ENCODE data around the gene GRIN2B.

Gene GRIN2B

DNA sequence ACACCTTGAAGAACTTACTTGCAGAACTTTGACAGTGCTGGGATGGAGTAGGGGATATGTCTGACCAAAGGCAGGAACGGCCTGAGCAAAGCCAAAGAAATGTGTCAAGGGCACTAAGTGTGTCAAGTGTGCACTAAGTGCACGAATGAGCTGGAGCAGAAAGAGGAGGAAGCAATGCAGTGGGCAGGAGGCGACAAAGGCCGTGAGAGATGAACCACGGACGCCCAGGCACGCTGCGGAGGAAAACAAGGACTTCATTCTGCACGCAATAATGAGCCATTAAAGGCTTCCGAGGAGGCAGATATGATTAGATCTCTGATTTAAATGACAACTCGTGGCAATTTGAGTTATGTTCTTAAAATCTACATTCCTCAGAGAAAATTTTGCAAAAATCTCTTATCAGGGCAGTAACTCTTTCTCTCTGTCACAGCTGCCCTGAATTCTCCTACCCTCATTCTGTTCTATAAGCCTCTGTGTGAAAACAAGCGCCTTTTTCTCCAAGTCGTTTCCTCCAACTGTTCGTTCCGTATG, 25.3 kb downstream of the GRIN2B start:
- no peak for FAIRE-seq

DNA sequence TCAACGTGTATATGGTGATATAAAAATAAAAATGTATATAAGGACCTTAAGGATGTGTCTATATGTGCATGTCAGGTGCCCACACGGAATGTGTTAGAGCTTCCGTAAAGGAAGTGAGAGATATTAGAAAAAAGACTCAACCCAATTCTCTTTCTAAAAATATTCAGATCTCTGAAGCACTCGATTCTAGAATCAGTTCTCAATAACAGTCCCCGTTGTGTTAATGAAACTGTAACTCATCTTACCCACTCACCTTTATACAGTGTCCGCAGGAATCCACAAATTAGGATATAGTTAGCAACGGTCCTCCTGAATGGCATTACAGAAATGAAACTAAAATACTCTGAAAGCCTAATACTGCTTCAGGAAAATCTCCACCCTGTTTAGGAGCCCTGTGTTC, 29.3 kb downstream of the GRIN2B start:
- no peak for FAIRE-seq

DNA sequence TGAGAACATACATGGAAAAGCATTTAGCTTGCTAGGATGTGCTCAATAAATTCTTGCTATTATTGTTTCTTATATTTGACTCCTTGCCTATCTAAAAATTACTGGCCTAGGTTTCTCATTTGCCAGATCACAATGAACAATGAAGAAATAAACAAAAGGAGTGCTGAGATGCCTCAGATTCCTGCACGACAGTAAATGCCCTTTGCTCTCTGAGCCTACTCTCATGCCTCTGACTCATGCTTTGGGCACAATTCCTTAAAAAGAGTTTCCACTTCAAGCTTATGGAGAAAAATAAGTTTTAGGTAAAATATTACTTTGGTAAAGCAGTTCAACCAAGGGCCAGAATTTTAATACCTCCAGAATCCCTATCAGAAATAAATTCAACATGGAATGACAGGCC, 30.9 kb downstream of the GRIN2B start:
- FAIRE-seq, result no peak

DNA sequence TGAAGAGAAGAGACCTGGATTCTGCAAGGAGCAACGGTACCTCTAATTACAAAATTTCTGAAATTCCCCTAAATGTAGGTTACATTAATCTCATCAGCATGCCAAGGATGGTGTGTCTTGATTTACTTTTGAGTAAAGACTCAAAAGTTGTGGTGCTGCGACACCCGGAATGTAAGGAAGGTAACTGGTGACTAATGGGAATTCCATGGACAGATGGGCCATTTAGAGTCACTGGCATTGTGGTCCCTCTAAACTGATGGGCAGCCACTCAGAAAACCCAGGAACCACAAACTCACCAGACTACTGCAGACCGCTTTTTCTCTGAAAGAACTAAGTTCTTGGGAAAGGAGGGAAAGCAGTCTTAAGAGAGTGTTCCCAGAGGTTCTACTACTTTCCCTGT, 32.8 kb downstream of the GRIN2B start:
- no peak for FAIRE-seq

DNA sequence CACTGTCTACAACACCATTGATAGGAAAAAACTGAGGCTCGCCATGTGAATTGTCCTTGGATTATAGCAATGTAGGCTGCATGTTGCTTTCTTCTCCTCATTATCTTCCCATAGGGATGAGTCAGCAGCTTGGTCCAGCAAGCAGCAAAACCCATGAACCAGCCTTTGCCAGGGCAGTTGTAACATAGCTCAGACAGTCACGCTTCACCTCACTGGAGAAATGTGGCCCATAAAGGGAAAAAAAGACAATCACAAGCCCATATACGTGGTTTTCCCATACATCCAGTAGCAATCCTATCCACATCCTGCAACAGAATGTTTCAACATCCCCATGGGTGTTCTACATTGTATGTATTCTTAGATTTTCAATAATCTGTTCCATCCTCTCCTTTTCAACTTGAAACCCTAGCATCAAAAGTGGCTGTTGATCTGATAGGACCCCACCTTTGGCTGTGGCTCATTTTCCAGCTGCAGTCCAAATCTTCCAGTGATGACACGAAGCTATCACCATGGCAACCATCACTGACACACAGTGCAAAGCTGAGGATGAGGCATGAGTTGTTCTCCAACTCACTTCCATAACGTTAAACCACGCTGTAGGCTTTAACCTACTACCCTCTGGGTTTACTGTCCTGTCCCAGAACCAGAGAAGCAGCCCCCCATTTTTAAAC, 34.0 kb downstream of the GRIN2B start:
- FAIRE-seq, result no peak

DNA sequence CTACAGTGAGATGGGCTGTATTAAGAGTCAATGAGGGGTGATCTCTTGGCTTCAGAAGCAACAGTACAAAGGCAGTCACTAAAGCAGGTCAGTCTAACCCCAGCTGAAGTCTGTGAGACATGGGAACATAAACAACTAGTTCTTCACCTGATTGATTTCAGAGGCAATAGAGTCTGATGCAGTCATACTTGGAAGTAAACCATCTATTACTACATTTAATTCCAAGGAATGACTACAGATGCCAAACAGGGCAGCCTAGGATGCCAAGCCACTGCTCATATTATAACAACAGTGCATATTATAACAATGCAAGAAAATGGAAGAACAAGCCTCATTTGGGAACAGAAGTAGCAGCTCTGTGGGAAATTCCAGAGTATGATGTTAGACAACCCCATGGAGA, 35.8 kb downstream of the GRIN2B start:
- no peak for FAIRE-seq

DNA sequence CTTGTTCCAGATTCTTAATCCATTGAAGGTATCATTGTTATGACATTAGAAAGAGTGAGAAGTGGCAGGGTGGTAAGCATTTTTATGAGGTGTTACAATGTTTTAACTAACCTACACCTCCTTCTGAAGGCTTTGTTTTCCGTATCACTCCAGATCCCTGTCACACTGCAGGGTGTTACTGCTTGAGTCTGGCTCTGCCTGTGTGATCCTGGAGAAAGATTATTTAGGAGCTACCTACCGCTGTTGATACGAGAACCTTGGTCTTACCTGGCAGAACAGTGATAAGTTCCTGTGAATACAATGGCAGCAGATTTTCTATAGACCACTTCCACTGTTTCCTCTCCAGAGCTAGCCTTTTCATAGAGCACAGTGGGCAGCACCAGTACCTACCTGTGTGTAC, 36.2 kb downstream of the GRIN2B start:
- FAIRE-seq, result no peak

DNA sequence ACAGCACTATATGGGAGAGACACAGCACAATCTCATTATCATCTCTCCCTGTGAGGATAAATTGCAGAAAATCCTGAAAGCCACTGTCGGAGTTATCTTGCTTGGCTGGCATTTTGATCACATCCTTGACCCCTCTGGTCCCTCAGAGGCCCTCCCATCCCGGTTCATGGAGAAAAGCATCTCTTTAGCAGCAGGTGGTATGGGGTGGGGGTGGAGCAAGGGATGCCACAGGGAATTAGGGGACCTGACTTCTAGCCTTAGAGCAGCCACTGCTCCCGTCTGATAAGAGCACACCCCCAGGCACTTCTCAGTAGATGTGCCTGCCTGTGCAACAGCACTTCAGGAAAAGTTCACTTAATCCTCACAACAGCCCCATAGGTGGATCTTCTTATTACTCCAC, 38.6 kb downstream of the GRIN2B start:
- no peak for FAIRE-seq

DNA sequence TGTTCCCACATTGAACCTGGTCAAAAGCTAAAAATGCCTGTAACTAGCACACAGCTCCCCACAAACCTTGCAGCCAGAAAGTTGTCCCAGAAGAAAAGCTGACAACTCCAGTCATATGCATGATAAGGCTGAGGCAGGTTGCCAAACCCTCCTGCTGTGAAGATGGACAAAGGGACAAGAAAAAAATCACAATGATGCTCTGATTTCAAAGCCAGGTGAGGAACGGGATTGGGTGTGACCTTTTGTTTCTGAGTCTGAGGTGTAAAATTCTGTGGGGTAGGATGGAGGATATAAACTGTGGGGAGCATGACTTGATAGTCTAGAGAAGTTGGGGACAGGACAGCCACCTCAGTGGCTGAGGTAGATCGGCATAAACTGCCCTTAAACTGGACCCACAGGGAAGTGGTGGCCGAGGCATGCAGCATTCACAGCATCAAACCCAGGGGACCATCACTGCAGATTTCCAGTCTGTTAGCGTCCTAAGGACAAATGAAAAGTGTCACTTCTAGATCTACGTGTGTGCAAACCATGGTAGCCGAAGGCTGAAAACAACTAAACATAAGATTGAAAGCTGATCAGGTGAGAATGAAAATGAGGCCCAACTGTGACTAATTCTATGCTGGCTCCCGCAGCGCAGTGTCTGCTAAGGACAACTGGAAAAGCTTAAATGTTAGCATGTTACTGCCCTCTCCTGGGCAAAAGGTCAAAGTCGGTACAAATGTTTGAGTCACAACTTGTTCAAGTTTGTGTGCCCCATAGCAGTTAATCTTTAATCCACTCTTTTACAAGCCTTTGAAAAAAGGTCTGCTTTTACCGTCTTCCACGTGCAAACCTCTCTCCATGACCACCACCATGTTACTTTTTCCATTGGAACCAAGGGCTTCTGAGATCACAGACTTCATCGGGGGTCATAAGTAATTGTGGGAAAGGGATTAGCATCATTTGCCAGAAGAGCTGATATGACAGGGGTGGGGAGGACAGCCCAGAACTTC, 39.8 kb downstream of the GRIN2B start:
- FAIRE-seq, result peak; percentile 69

DNA sequence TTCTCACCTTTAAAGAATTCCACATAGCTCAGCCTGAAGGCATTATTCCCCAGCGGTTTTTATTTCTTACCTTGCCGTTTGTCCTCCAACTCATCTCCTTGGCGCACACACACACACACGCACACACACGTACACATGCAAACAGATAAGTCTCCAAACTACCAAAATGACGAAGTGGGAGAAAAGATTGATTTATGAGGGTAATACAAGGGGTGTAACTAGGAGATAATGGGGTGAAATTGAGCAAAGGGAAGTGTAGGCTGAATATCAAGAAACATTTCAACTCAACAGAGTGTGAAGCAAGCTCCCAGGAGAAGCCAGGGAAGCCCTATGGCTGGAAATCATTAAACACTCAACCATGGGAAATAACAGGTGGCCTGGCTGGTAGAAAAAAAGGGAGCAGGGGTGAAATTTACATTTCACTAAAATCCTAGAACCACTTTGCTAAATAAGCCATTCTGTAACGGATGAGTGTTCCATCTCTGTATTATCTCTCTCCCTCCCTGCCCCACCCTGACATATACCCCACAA, 41.0 kb downstream of the GRIN2B start:
- no peak for FAIRE-seq

DNA sequence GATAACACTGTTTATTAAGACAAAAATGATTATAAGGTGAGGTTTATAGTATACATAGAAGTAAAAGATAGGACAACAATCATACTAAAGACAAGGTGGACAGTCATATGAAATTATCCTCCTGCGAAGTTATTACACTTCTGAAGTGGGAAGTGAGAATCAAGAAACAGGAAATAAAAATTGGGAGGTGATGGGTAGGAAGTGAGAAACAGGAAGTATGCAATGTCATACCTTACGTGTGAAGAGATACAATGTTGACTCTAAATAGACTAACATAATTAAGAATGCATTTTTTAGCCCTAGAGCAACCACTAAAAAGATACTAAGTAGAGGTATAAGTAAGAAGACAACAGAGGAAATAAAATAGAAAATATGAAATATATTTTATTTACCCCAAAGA, 43.7 kb downstream of the GRIN2B start:
- no peak for FAIRE-seq

DNA sequence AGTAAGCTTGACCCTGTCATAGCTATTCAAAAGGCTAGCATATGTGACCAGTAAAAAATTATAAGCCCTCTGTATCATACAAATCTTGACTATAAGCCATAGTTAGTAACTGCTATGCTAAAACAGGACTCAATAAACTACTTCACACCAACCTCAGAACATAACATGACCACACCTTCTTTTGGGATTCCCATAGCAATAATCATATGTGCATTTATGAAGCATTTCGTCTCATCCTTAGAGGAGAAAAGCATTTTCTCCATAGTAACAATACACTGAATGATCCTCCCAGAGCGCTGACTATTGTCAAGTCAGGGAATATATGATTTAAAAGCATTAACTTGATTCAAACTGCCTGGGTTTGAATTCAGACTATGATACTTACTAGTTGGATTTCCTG, 46.2 kb downstream of the GRIN2B start:
- no peak for FAIRE-seq
